Motor neuron (in vitro differentiated cells): ENCODE results near the gene ABCB11. TPM values are rescaled to one million over a fixed set of nuclear protein-coding genes. Genes with fewer than 3 reads are reported as not detected.

Experiments
- ATAC-seq, 8 experiments: fragments of 200-7000 bp; cut with Tn5 transposase; replicated peaks in 6 of 8; 2 replicates each; pipeline ENCODE4 v1.8.0; 2021; ENCODE audit warnings: mild to moderate bottlenecking in 8 of 8, moderate library complexity in 8 of 8
- H3K27ac ChIP-seq, 2 donors: fragments of 250-450 bp; sonication (Bioruptor Pico); 2 replicates each; pipeline ENCODE4 v1.9.0; 2021; ENCODE audit warnings: antibody characterized with exemption in 2 of 2, mild to moderate bottlenecking in 2 of 2, moderate library complexity in 1 of 2
- H3K4me1 ChIP-seq, 2 donors: fragments of 250-450 bp; sonication (Bioruptor Pico); replicated peaks in 1 of 2; 2 replicates each; pipeline ENCODE4 v1.6.1; 2021; ENCODE audit warnings: antibody characterized with exemption in 2 of 2, mild to moderate bottlenecking in 2 of 2, moderate library complexity in 1 of 2
- H3K4me3 ChIP-seq, 5 donors: fragments of 250-450 bp; sonication (Bioruptor Pico); 2 replicates each; pipeline ENCODE4 v1.9.0; 2021; ENCODE audit warnings: antibody characterized with exemption in 5 of 5, mild to moderate bottlenecking in 5 of 5, moderate library complexity in 4 of 5
- WGBS, 10 experiments: fragments of 450-650 bp; shearing (Covaris generic); methylation state at CpG; one replicate each; pipeline ENCODE4 v1.0.0; 2022; 5-methylcytosine and 5-hydroxymethylcytosine counted together
- in situ Hi-C, 9 experiments: fragments of 400-800 bp; cut with MboI; loops; one replicate each; pipeline ENCODE4 v1.15.0; 2021; ENCODE audit warnings: low sequenced_read_pairs in 9 of 9, low pct_unique_long_range_greater_than_20kb in 2 of 9; ENCODE audit not compliant: unreplicated experiment in 9 of 9
- total RNA-seq, 8 experiments: library from RNA; unstranded; fragments of 300-600 nt; gene quantifications; 2 replicates each; pipeline versions ENCODE4 v1.2.3 to v1.2.4, GENCODE V29; 2022

Gene ABCB11
- total RNA-seq, 8 experiments from 2014 or later, result 0.04 to 0.47 (median 0.10) TPM; not detected in 3

- H3K27ac ChIP-seq, result no peak overlapping the region
- H3K4me3 ChIP-seq, result no peak overlapping the region
- WGBS, 10 experiments, result 0 to 100% (median 66%) methylated on average over 1 of the region's 1 CpG; no CpG with 5 or more reads in 2 of the 10 experiments
- H3K4me1 ChIP-seq, result peaks cover 6 to 10% of the 10 kb centered on the region in 2 donors
- in situ Hi-C loops, result no loop called here
- ATAC-seq, result no peak
Observed at GRCh38 chr2:168997794-168998193, 33.3 kb downstream of the ABCB11 start.

- peak in 1 of 8 experiments; percentile 24 for ATAC-seq
- in situ Hi-C loops, result no loop called here
- Histone ChIP-seq H3K27ac (no peak overlapping the region), H3K4me3 (no peak overlapping the region), H3K4me1 (peaks cover 6 to 10% of the 10 kb centered on the region in 2 donors)
- WGBS, 10 experiments, result 0 to 83% (median 43%) methylated on average over 1 of the region's 1 CpG; no CpG with 5 or more reads in 3 of the 10 experiments
Observed at GRCh38 chr2:168997118-168997521, 34.0 kb downstream of the ABCB11 start.

GRCh38 chr2:168995744-168996143 lies 35.4 kb downstream of the ABCB11 start:
- Histone ChIP-seq H3K4me3 (no peak overlapping the region), H3K4me1 (peaks cover 6 to 10% of the 10 kb centered on the region in 2 donors), H3K27ac (no peak overlapping the region)
- ATAC-seq, result no peak
- in situ Hi-C loops, result no loop called here
- WGBS, 10 experiments, result 0 to 100% (median 89%) methylated on average over 1 of the region's 1 CpG

- Histone ChIP-seq H3K27ac (no peak overlapping the region), H3K4me1 (peaks cover 6 to 10% of the 10 kb centered on the region in 2 donors), H3K4me3 (no peak overlapping the region)
- WGBS, 10 experiments, result 0 to 100% (median 92%) methylated on average over 1 to 3 of the region's 3 CpGs; no CpG with 5 or more reads in 1 of the 10 experiments
- no peak for ATAC-seq
- in situ Hi-C loops, result no loop called here
Observed at GRCh38 chr2:168993538-168993937, 37.6 kb downstream of the ABCB11 start.

GRCh38 chr2:168992591-168993349 lies 38.4 kb downstream of the ABCB11 start:
- ATAC-seq, result peak in 1 of 8 experiments; percentile 56
- WGBS, 10 experiments, result 19 to 97% (median 79%) methylated on average over 4 to 7 of the region's 7 CpGs
- in situ Hi-C loops, result no loop called here
- H3K27ac ChIP-seq, result no peak overlapping the region
- peaks cover 6 to 10% of the 10 kb centered on the region in 2 donors for H3K4me1 ChIP-seq
- H3K4me3 ChIP-seq, result no peak overlapping the region

- ATAC-seq, result peak in 1 of 8 experiments; percentile 50
Observed at GRCh38 chr2:168992026-168992425, 39.1 kb downstream of the ABCB11 start.

GRCh38 chr2:168988755-168989154 lies 42.4 kb downstream of the ABCB11 start:
- ATAC-seq, result no peak
- in situ Hi-C loops, result no loop called here
- WGBS, 10 experiments, result 0 to 100% (median 74%) methylated on average over 1 of the region's 1 CpG
- Histone ChIP-seq H3K4me3 (no peak overlapping the region), H3K4me1 (no peaks in the 10 kb centered on the region), H3K27ac (no peak overlapping the region)

More at GRCh38 chr2:168992026-168992425, 39.1 kb downstream of the ABCB11 start:
- 4 to 98% (median 40%) methylated on average over 1 to 3 of the region's 3 CpGs; no CpG with 5 or more reads in 1 of the 10 experiments for WGBS, 10 experiments
- Histone ChIP-seq H3K4me1 (peaks cover 3 to 8% of the 10 kb centered on the region in 2 donors), H3K27ac (no peak overlapping the region), H3K4me3 (no peak overlapping the region)
- in situ Hi-C loops, result no loop called here

- in situ Hi-C loops, result no loop called here
- WGBS, 10 experiments, result 0 to 100% (median 87%) methylated on average over 1 to 2 of the region's 2 CpGs; no CpG with 5 or more reads in 2 of the 10 experiments
- H3K4me1 ChIP-seq, result no peaks in the 10 kb centered on the region
- no peak overlapping the region for H3K4me3 ChIP-seq
- no peak for ATAC-seq
- H3K27ac ChIP-seq, result no peak overlapping the region
Observed at GRCh38 chr2:168986398-168986943, 44.7 kb downstream of the ABCB11 start.

- 33 to 100% (median 85%) methylated on average over 1 to 3 of the region's 3 CpGs; no CpG with 5 or more reads in 3 of the 10 experiments for WGBS, 10 experiments
- no peak overlapping the region for H3K27ac ChIP-seq
- no peak overlapping the region for H3K4me3 ChIP-seq
- no peak for ATAC-seq
- H3K4me1 ChIP-seq, result no peaks in the 10 kb centered on the region
- in situ Hi-C loops, result no loop called here
Observed at GRCh38 chr2:168981651-168982050, 49.5 kb downstream of the ABCB11 start.

- WGBS, 10 experiments, result 69 to 100% (median 100%) methylated on average over 1 to 5 of the region's 6 CpGs; no CpG with 5 or more reads in 1 of the 10 experiments
- no peak overlapping the region for H3K4me3 ChIP-seq
- ATAC-seq, result no peak
- no peak overlapping the region for H3K27ac ChIP-seq
- no peaks in the 10 kb centered on the region for H3K4me1 ChIP-seq
- in situ Hi-C loops, result no loop called here
Observed at GRCh38 chr2:168978461-168978861, 52.7 kb downstream of the ABCB11 start.

GRCh38 chr2:168977608-168978007 lies 53.5 kb downstream of the ABCB11 start:
- in situ Hi-C loops, result no loop called here
- H3K4me3 ChIP-seq, result no peak overlapping the region
- H3K27ac ChIP-seq, result no peak overlapping the region
- no peak for ATAC-seq
- WGBS, 10 experiments, result 0 to 100% (median 70%) methylated on average over 1 to 4 of the region's 4 CpGs; no CpG with 5 or more reads in 2 of the 10 experiments
- H3K4me1 ChIP-seq, result no peaks in the 10 kb centered on the region

- H3K4me3 ChIP-seq, result no peak overlapping the region
- ATAC-seq, result peak in 2 of 8 experiments; percentile 44 to 81
- WGBS, 10 experiments, result 13 to 87% (median 80%) methylated on average over 1 to 6 of the region's 6 CpGs; no CpG with 5 or more reads in 1 of the 10 experiments
Observed at GRCh38 chr2:168976034-168976654, 55.0 kb downstream of the ABCB11 start.

GRCh38 chr2:168974428-168974827 lies 56.7 kb downstream of the ABCB11 start:
- WGBS, 10 experiments, result 0 to 100% (median 67%) methylated on average over 1 to 2 of the region's 2 CpGs; no CpG with 5 or more reads in 1 of the 10 experiments
- Histone ChIP-seq H3K4me3 (no peak overlapping the region), H3K4me1 (no peaks in the 10 kb centered on the region), H3K27ac (no peak overlapping the region)
- in situ Hi-C loops, result loop anchor here in 2 of 9 experiments (25.0 kb wide), 2 partner anchors 113 to 163 kb away; no protein-coding TSS in a partner anchor
- ATAC-seq, result no peak

More at GRCh38 chr2:168976034-168976654, 55.0 kb downstream of the ABCB11 start:
- Histone ChIP-seq H3K4me1 (no peaks in the 10 kb centered on the region), H3K27ac (no peak overlapping the region)
- in situ Hi-C loops, result no loop called here
